Retina (tissue), 1 donor: Measurements from ENCODE around the gene LMBR1.
"Not testable (repeated sequence)": the region's sequence is repeated elsewhere in the genome, so short reads cannot be mapped to it uniquely, and the experiment has no call there.

Source experiments
- DNase-seq: peaks from one replicate; pipeline ENCODE4 v3.0.0-alpha.2; 2016

LMBR1 gene

DNA sequence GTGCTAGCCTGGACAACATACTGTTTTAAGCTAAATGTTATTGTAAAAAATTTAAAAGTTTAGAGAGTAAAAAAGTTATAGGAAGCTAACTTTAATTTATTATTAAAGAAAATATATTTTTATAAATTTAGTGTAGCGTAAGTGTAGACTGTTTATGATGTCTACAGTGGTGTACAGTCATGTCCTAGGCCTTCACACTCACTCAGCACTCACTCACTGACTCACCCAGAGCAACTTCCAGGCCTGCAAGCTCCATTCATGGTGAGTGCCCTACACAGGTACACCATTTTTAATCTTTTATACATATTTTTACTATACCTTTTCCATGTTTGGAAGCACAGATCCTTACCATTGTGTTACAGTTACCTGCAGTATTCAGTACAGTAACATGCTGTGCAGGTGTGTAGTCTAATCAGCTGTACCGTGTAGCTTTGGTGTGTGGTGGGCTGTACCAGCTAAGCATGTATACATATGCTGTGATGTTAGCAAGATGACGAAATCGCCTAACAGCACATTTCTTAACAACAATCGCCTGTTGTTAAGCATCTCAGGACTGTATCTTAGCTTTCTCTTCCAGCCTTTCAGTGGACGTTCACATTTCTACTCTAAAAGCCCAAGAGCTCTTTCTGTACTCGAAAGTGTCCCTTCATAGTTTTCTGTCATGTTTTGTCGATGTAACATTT, 240.0 kb downstream of the LMBR1 start:
- DNase-seq: no peak

DNA sequence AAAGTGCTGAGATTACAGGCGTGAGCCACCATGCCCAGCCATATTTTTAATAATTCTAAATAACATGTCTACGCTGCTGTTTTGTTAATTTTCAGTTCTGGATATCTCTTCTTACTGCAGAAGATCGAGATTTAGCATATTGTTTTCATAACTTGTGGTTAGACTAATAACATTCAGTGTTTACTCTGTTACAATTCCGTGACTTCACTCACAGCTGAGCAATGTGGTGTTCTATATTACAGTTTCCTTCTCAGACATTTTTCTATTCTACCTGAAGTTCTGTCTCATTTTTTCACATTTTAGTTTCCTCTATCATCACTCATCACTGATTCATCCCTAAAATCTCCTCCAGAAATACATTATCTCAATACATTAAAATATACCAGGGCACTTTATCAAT, 241.5 kb downstream of the LMBR1 start:
- no peak for DNase-seq

DNA sequence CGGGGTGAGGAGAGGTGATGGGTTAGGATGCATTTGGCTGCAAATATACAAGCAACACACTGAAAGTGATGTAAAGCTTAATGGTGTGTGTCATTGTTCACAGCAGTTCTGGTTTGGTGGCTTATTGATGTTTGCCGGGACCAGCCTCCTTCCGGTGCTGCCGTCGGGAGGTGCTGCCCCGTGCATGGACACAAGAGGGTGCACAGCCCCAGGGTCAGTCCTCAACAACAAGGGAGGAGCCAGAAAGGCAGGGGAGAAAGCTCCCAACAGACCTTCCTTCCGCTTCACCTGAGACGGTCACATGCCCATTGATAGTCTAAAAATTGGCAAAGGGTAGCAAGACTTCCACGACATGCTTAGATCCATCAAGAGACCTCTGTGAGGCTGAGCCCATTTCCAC, 242.9 kb downstream of the LMBR1 start:
- no peak for DNase-seq

DNA sequence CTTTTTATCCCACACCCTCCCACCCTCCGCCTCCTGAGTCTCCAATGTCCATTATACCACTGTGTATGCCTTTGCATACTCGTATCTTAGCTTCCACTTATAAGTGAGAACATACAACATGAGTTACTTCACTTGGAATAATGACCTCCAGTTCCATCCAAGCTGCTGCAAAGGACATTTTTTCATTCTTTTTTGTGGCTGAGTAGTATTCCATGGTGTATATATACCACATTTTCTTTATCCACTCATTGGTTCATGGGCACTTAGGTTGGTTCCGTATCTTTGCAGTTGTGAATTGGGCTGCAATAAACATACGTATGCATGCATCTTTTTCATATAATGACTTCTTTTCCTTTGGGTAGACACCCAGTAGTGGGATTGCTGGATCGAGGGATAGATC, 245.7 kb downstream of the LMBR1 start:
- DNase-seq: not testable (repeated sequence)

DNA sequence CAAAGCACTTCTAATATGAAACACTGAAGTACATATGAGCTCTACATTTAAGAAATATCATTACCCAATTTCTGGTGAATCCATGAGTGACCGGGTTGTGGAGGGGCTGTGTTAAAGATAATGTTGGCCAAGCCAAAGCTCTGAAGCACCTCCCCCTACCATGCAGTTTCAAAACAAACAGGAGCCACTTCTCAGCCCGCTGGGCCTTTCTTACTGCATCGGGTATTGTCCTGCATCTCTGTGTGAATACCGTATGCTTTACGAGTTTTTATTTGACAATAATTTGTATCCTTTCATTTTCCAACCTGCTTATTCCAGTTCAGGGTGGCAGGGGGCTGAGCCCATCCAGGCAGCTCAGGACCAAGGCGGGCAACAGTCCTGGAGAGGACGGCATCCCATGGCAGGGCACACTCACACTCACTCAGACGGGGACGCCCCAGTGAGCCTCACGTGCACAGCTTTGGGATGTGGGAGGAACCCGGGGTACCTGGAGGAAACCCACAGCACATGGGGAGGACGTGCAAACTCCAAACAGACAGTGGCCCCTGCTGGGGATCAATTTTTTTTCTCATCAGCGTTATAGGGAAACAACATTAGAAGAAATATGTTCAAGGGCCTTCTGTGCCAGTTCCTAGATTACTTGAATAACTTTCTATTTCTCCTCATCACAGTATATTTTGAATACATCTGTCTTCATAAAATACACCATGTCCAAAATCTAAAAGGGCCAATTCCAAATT, 250.5 kb downstream of the LMBR1 start:
- no peak for DNase-seq

DNA sequence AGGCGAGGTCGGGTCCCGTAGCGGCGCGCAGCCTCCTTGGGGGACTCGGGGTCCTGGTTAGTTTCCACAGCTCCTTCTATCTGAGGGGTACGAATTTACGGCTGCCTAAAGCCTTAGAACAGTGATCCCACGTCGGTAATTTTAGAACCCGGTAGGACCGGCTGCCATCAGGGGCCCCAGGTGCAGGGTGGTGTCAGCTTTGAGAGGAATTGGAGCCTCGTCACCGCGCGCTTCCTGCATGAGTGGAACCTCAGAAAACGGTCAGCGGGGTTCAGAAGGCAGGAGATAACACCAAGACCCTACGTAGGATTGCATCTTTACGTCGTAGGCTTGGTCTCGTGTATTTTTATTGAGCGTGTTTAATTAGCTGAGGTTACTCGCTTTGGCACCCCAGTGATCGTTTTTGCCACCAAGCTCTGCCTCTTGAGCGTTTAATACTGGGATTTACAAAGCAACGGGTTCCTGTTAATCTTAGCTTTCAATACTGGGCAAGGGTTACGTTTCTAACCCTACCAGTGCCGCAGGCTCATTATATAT, 252.0 kb downstream of the LMBR1 start:
- DNase-seq: no peak

DNA sequence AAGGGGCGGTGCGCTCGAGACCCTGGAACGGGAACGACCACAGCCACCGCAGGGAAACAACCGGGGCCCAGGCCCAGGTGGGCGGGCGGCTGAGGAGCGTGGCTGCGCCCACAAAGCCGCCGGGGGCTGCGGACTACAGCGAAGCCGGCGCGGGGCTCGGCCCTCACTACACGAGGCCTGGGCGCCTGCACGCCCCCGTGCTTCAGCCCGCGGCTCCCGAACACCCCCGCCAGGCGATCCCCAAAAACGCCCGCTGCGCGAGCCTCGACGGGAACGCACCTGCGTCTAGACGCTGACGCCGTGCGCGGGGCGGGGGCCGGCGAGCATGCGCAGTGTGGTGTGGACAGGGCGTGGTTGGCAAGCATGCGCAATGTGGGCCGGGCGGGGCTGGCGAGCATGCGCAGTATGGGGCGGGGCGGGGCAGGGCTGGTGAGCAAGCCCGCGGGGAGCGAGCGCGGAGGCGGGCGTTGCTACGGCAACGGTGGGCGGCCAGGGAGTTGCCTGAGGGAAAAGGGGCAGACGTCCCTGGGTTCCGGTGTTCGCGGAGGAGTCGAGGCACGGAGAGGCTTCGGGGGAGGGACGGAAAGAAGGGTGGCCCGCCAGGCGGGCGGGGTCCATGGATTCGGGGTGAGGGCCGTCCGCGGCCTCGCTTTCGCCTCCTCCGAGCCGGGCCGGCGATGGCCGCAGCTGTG, 252.6 kb downstream of the LMBR1 start, which contains the start of gene RNF32:
TSS of gene RNF32 (plus strand) at position 518 of the 692 bp plus-strand sequence. CDS start 3,104 bp downstream, outside the sequence.
- DNase-seq: peak; percentile 95

DNA sequence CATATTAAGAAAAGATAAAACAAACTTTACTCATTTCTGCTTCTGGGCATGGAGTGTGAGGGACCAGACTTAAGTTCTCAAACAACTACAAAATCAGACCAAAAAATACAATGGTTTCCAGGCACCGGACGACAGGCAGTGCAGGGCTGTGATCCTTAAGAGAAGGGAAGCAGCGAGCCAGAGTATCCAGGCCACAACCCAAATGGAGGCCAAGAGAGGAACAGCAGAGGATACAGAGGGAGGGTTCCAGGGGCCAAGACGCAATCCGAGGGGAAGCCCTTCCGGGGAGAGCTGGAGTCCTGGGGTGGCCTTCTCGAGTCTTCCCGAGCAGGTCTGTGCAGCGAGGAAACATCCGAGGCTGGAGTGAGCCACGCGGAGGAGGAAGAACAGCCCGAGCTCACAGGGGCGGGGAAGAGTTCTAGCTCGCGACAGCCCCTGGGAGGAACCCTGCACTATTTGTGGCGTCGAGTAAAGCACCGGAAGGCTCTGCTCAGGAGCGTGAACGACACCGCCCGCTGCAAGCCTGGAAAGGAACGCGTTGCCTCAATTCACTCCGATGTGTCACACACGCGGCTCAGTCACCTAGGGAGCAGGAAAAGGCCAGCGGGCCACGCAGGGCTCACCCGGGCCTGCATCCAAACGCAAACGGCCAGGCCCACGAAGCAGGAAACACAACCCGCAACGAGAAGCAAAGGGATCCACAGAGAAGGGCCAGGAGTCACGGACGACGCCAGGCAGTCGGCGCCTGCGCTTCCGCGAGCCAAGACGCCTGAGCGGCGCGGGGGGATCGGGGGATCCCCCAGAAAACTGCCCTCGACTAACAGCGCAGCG, 253.3 kb downstream of the LMBR1 start:
- no peak for DNase-seq

DNA sequence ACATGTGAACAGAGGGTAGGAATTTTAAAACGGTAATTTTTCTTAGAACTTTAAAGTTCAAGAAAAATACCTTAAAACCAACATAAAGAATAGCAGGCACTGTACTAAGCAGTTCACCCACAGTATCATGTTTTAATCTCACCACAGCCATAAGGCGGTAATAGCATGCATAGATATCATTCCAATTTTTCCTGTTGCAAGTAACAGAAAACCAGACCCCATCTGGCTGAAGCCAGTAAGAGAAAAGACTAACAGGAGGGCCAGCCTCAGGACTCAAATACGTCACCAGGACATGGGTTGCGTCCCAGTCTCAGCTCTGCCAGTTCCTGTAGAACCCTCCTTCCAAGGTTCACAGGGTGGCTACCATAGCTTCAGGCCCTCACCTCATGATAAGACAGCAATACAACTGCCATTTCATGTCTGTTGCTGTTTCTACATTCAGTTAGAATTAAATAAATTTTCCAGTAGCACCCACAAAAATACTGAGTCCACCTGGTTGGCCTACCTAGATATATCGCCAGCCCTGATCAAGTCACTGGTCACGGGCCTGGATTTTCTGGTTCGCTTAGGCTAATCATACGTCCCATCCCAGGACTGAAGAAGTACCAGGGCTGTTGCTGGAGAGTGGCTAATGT, 254.4 kb downstream of the LMBR1 start:
- no peak for DNase-seq

DNA sequence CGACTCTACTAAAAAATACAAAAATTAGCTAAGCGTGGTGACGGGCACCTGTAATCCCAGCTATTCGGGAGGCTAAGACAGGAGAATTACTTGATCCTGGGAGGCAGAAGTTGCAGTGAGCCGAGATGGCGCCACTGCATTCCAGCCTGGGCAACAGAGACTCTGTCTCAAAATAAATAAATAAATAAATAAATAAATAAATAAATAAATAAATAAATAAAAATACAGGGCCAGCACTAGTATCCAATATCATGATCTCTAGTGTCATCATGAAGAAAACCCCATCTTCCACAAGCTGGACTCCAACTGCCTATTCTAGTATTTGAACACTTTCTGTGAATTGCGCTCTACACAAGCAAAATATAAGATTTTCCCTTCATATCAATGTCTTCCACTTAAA, 255.9 kb downstream of the LMBR1 start:
- DNase-seq: not testable (repeated sequence)

DNA sequence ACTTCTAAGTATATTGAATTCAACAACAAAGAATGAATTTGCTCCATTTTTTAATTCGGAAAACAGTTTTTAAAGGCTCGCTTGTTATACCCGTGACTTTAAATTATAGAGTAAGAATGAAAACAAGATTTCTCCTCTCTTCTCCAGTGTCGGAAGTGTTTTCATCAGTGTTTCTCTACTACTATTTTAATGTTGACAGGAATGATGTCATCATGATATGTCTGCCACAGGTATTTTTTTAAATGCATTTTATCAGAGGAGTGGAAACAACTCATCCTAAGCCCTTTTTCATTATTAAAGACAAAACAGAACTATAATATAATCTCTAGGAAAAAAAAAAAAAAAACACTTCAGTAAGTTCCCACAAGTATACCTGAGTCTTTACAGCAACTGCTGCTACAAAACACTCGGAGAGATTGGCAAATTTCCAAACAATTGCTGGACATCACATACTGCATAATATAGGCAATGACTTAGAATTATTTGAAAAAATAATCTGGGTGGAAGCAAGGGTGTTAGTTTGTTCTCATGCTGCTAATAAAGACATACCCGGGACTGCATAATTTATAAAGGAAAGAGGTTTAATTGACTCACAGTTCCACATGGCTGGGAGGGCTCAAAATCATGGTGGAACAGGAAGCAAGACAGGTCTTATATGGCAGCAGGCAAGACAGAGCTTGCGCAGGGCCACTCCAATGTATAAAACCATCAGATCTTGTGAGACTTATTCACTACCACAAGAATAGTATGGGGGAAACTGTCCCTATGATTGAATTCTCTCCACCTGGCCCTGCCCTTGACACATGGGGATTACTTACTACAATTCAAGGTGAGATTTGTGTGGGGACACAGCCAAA, 257.2 kb downstream of the LMBR1 start:
- DNase-seq: no peak

DNA sequence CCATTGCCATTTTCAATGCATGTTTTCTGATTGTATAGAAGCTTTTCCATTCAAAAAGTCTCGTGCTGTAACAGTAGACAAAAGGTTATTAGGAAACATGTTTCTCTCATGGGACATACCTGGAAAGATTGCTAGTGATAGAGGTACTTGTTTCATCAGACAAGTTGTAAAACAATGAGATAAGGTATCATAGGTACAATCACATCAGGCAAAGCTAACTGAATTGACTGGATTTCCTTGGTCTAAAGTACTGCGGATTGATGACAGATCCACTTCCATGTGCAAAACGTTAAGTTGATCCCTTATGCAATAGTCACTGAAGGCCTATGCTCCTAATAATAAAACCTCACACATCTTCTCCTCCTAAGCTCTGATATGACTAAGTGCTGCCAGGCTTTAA, 258.9 kb downstream of the LMBR1 start:
- no peak for DNase-seq

DNA sequence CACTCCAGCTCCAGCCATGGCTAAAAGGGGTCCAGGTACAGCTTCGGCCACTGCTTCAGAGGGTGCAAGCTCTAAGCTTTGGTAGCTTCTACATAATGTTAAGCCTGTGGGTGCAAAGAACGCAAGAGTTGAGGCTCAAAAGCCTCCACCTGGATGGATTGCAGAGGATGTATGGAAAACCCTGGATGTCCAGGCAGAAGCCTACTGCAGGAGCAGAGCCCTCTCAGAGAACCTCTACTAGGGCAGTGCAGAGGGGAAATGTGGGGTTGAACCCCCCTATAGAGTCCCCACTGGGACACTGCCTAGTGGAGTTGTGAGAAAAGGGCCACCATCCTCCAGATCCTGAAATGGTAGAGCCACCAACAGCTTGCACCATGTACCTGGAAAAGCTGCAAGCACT, 263.1 kb downstream of the LMBR1 start:
- no peak for DNase-seq

DNA sequence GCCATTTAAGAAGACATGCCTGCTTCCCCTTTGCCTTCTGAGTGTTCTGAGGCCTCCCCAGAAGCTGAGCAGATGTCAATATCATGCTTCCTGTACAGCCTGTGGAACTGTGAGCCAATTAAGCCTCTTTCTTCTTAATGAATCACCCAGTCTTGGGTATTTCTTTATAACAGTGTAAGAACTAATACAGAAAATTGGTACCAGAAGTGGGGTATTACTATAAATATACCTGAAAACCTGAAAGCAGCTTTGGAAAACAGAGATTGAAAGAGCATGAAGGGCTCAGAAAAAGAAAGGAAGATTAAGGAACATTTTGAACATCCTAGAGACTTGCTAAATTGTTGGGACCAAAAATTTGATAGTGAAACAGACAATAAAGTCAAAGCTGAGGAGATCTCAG, 264.4 kb downstream of the LMBR1 start:
- DNase-seq: no peak
